Spleen (tissue), 11 donors: ENCODE data around the gene NAPB. TPM values are rescaled to one million over a fixed set of nuclear protein-coding genes. Genes with fewer than 3 reads are reported as not detected.

Experiments
- DNase-seq: peaks from one replicate; pipeline ENCODE4 v3.0.0-alpha.2; 2020
- H3K27ac ChIP-seq, 8 donors: fragments of 200-600 bp; sonication (generic) in 7 of 8; 1 replicate in 4 of 8; 2 replicates in 4 of 8; pipeline versions ENCODE4 v1.5.0 to v1.8.0; 2016 to 2021; ENCODE audit warnings: inconsistent platforms in 4 of 8, mild to moderate bottlenecking in 4 of 8, moderate library complexity in 1 of 8
- H3K27me3 ChIP-seq, 7 donors: fragments of 200-600 bp; sonication (generic) in 6 of 7; replicated peaks in 1 of 7; 1 replicate in 4 of 7; 2 replicates in 3 of 7; pipeline versions ENCODE4 v1.5.0 to v1.8.0; 2016 to 2021; ENCODE audit warnings: inconsistent platforms in 3 of 7, mild to moderate bottlenecking in 1 of 7
- H3K36me3 ChIP-seq, 6 donors: fragments of 200-600 bp; sonication (generic) in 5 of 6; 1 replicate in 4 of 6; 2 replicates in 2 of 6; pipeline versions ENCODE4 v1.5.0 to v1.8.0; 2016 to 2021; ENCODE audit warnings: inconsistent platforms in 2 of 6
- H3K4me1 ChIP-seq, 6 donors: fragments of 200-600 bp; sonication (generic) in 5 of 6; 1 replicate in 3 of 6; 2 replicates in 3 of 6; pipeline versions ENCODE4 v1.5.0 to v1.8.0; 2016 to 2021; ENCODE audit warnings: inconsistent platforms in 3 of 6
- H3K4me3 ChIP-seq, 8 donors: fragments of 200-600 bp; sonication (generic) in 7 of 8; 1 replicate in 4 of 8; 2 replicates in 4 of 8; pipeline versions ENCODE4 v1.5.0 to v1.8.0; 2016 to 2021; ENCODE audit warnings: inconsistent platforms in 4 of 8, mild to moderate bottlenecking in 4 of 8, moderate library complexity in 2 of 8
- H3K9me3 ChIP-seq, 8 donors: fragments of 200-600 bp; sonication (generic) in 7 of 8; 1 replicate in 4 of 8; 2 replicates in 4 of 8; pipeline versions ENCODE4 v1.5.0 to v1.8.0; 2016 to 2021; ENCODE audit warnings: inconsistent platforms in 4 of 8
- CTCF ChIP-seq, 11 experiments: fragments of 200-600 bp in 7 of 11; fragments of 450-650 bp in 4 of 11; sonication (generic) in 4 of 11; IDR thresholded peaks in 8 of 11; conservative IDR thresholded peaks in 3 of 11; 1 replicate in 7 of 11; 2 replicates in 4 of 11; pipeline versions ENCODE4 v1.4.0 to v1.8.0; 2016 to 2021; ENCODE audit warnings: antibody characterized with exemption in 11 of 11, inconsistent platforms in 4 of 11, mild to moderate bottlenecking in 1 of 11
- POLR2A ChIP-seq, 3 donors: fragments of 450-650 bp; IDR thresholded peaks; one replicate each; pipeline ENCODE4 v1.5.1; 2017; ENCODE audit warnings: antibody characterized with exemption in 3 of 3, mild to moderate bottlenecking in 1 of 3
- POLR2AphosphoS5 ChIP-seq, 3 donors: sonication (generic); formaldehyde crosslinking; IDR thresholded peaks; one replicate each; pipeline ENCODE4 v1.5.1; 2017; ENCODE audit warnings: antibody characterized with exemption in 3 of 3
- WGBS, 5 donors: extraction: QIAGEN DNeasy Blood & Tissue Kit in 3 of 5; methylation state at CpG; one replicate each; pipeline versions ENCODE4 v1.1.5 to v1.1.7; 2013 to 2018; 5-methylcytosine and 5-hydroxymethylcytosine counted together
- intact Hi-C: fragments of 100-400 bp; cut with DNase I; formaldehyde crosslinking; loops from one replicate; pipeline ENCODE4 v1.15.0; 2023; ENCODE audit warnings: low total_unique reads
- polyA plus RNA-seq, 3 donors: library from polyadenylated mRNA; stranded (reverse); fragments of 200-250 nt; gene quantifications; one replicate each; pipeline ENCODE4 v1.2.1, GENCODE V29; 2013
- total RNA-seq, 7 donors: library from RNA; depleted of rRNA in 3 of 7; stranded (reverse); fragments of >200 nt in 3 of 7; fragmentation: NEBNext Ultra II Directional in 4 of 7; extraction: Animal tissue kit (Norgen Biotek cat#: 25700) in 4 of 7; gene quantifications; one replicate each; pipeline versions ENCODE4 v1.1.0 to v1.2.1, GENCODE V29; 2016 to 2021
- donor health status: healthy with polysubstance abuse.
- donor health status: DM: no; HTN: no; CAD: no; lungs with moderate emphysema.
- donor health status: DM: no; HTN: no; CAD: no.
- donor health status: Bipolar disorder and iron deficiency.
- donor health status: healthy.
- donor health status: DM: no; HTN: no; CAD: no.
- donor health status: DM: yes; HTN: yes; CAD: no.

Gene NAPB
- total and polyA plus RNA-seq, 10 donors, result 3.4 to 31.9 (median 14.0) TPM

- Histone ChIP-seq H3K4me3 (no peak overlapping the region), H3K36me3 (no peaks in the 10 kb centered on the region), H3K4me1 (peaks cover 3 to 77% (median 52%) of the 10 kb centered on the region in 6 donors), H3K27me3 (no peaks in the 10 kb centered on the region), H3K27ac (no peak overlapping the region), H3K9me3 (no peaks in the 10 kb centered on the region)
- intact Hi-C loops, result loop anchor here (5.0 kb wide), 1 partner anchor 48 kb away; no protein-coding TSS in a partner anchor
- TF ChIP-seq POLR2A (IDR thresholded peaks at IDR 0.05), result no peak
- no peak for TF ChIP-seq CTCF (IDR thresholded peaks at IDR 0.05 in 8 of 11, conservative IDR thresholded peaks at IDR 0.05 in 3 of 11)
- TF ChIP-seq POLR2AphosphoS5 (IDR thresholded peaks at IDR 0.05), result no peak
- 91 to 93% (median 92%) methylated on average over 5 of the region's 5 CpGs for WGBS, 5 donors
- no peak for DNase-seq
Observed at GRCh38 chr20:23415555-23415954, 5.7 kb downstream of the NAPB start.

- no peak for TF ChIP-seq CTCF (IDR thresholded peaks at IDR 0.05 in 8 of 11, conservative IDR thresholded peaks at IDR 0.05 in 3 of 11)
- no peak for TF ChIP-seq POLR2A (IDR thresholded peaks at IDR 0.05)
- TF ChIP-seq POLR2AphosphoS5 (IDR thresholded peaks at IDR 0.05), result no peak
- intact Hi-C loops, result loop anchor here (5.0 kb wide), 1 partner anchor 47 kb away; no protein-coding TSS in a partner anchor
- no peak overlapping the region for H3K4me3 ChIP-seq
- H3K27me3 ChIP-seq, result no peaks in the 10 kb centered on the region
- 74 to 96% (median 86%) methylated on average over 1 of the region's 1 CpG for WGBS, 5 donors
- DNase-seq, result no peak
- no peak overlapping the region for H3K27ac ChIP-seq
- peaks cover 3 to 72% (median 47%) of the 10 kb centered on the region in 6 donors for H3K4me1 ChIP-seq
- no peaks in the 10 kb centered on the region for H3K36me3 ChIP-seq
- no peaks in the 10 kb centered on the region for H3K9me3 ChIP-seq
Observed at GRCh38 chr20:23414526-23415188, 6.6 kb downstream of the NAPB start.

GRCh38 chr20:23413862-23414422 lies 7.3 kb downstream of the NAPB start:
- no peak for DNase-seq
- Histone ChIP-seq H3K36me3 (no peaks in the 10 kb centered on the region), H3K27me3 (no peaks in the 10 kb centered on the region), H3K9me3 (no peaks in the 10 kb centered on the region), H3K4me3 (no peak overlapping the region), H3K27ac (no peak overlapping the region), H3K4me1 (peaks cover 3 to 65% (median 40%) of the 10 kb centered on the region in 6 donors)
- intact Hi-C loops, result no loop called here
- WGBS, 5 donors, result 78 to 98% (median 98%) methylated on average over 3 of the region's 3 CpGs
- TF ChIP-seq POLR2AphosphoS5 (IDR thresholded peaks at IDR 0.05) (no peak), CTCF (IDR thresholded peaks at IDR 0.05 in 8 of 11, conservative IDR thresholded peaks at IDR 0.05 in 3 of 11) (no peak), POLR2A (IDR thresholded peaks at IDR 0.05) (no peak)

GRCh38 chr20:23412026-23412425 lies 9.3 kb downstream of the NAPB start:
- Histone ChIP-seq H3K4me1 (peaks cover 0 to 59% (median 29%) of the 10 kb centered on the region in 6 donors), H3K27me3 (no peaks in the 10 kb centered on the region), H3K9me3 (no peaks in the 10 kb centered on the region), H3K4me3 (no peak overlapping the region), H3K27ac (no peak overlapping the region), H3K36me3 (no peaks in the 10 kb centered on the region)
- 76 to 90% (median 84%) methylated on average over 1 of the region's 1 CpG for WGBS, 5 donors
- no peak for DNase-seq
- TF ChIP-seq POLR2AphosphoS5 (IDR thresholded peaks at IDR 0.05) (no peak), CTCF (IDR thresholded peaks at IDR 0.05 in 8 of 11, conservative IDR thresholded peaks at IDR 0.05 in 3 of 11) (no peak), POLR2A (IDR thresholded peaks at IDR 0.05) (no peak)
- intact Hi-C loops, result no loop called here
